SK-N-SH (cell line): ENCODE data around the gene MYLK4. TPM values are rescaled to one million over a fixed set of nuclear protein-coding genes. Genes with fewer than 3 reads are reported as not detected.

Experiments
- CTCF ChIA-PET: fragments of 300-600, 350-600 bp; formaldehyde crosslinking; extraction: SDS; loops from one replicate; lab custom pipeline; 2021; lab: Yijun Ruan, JAX
- POLR2A ChIA-PET: fragments of 350-600 bp; sonication (Branson Sonifier 250); formaldehyde crosslinking; extraction: SDS; loops from one replicate; lab custom pipeline; 2020; ENCODE audit warnings: antibody characterized with exemption, inconsistent platforms; lab: Yijun Ruan, JAX
- DNase-seq: peaks from one replicate; pipeline ENCODE4 v3.0.0; 2012
- H2AFZ ChIP-seq: fragments of 200-600 bp; sonication (generic); 2 replicates; pipeline ENCODE4 v1.8.1; 2016; ENCODE audit warnings: antibody characterized with exemption, mild to moderate bottlenecking, low read depth
- H3F3A ChIP-seq: fragments of 200-600 bp; sonication (generic); replicated peaks from 2 replicates; pipeline ENCODE3; 2016; ENCODE audit warnings: antibody characterized with exemption, mild to moderate bottlenecking; ENCODE audit not compliant: insufficient read depth
- H3K27ac ChIP-seq, 2 experiments: fragments of 200-500 bp in 1 of 2; fragments of 200-600 bp in 1 of 2; sonication (Bioruptor generic) in 1 of 2; sonication (generic), shearing (Covaris generic) in 1 of 2; 2 replicates each; pipeline versions ENCODE4 v1.5.1 to v1.6.1; 2014 to 2016; ENCODE audit warnings: low read depth in 2 of 2, inconsistent platforms in 1 of 2, low read length in 1 of 2, mild to moderate bottlenecking in 1 of 2, mixed read lengths in 1 of 2
- H3K27me3 ChIP-seq: fragments of 200-600 bp; sonication (generic), shearing (Covaris generic); 2 replicates; pipeline ENCODE4 v1.6.1; 2016; ENCODE audit warnings: mixed run types; ENCODE audit not compliant: insufficient read depth
- H3K36me3 ChIP-seq, 2 experiments: fragments of 200-500 bp in 1 of 2; fragments of 200-600 bp in 1 of 2; sonication (Bioruptor generic) in 1 of 2; sonication (generic) in 1 of 2; replicated peaks in 1 of 2; 2 replicates each; pipeline versions ENCODE3 to v1.5.1; 2014 to 2016; ENCODE audit warnings: low read length in 1 of 2, mild to moderate bottlenecking in 1 of 2; ENCODE audit not compliant: insufficient read depth in 2 of 2, control insufficient read depth in 1 of 2
- H3K4me1 ChIP-seq, 2 experiments: fragments of 200-500 bp in 1 of 2; fragments of 200-600 bp in 1 of 2; sonication (Bioruptor generic) in 1 of 2; sonication (generic), shearing (Covaris generic) in 1 of 2; 2 replicates each; pipeline versions ENCODE4 v1.5.1 to v1.6.1; 2014 to 2016; ENCODE audit warnings: low read depth in 1 of 2, low read length in 1 of 2, mixed run types in 1 of 2; ENCODE audit not compliant: insufficient read depth in 2 of 2, control insufficient read depth in 1 of 2
- H3K4me2 ChIP-seq: fragments of 200-600 bp; sonication (generic), shearing (Covaris generic); 2 replicates; pipeline ENCODE4 v1.6.1; 2017; ENCODE audit warnings: mixed run types
- H3K4me3 ChIP-seq, 2 experiments: fragments of 200-500 bp in 1 of 2; fragments of 200-600 bp in 1 of 2; sonication (Bioruptor generic) in 1 of 2; sonication (generic), shearing (Covaris generic) in 1 of 2; 2 replicates each; pipeline versions ENCODE4 v1.5.1 to v1.8.1; 2014 to 2016; ENCODE audit warnings: low read depth in 2 of 2, inconsistent platforms in 1 of 2, low read length in 1 of 2, mild to moderate bottlenecking in 1 of 2, mixed read lengths in 1 of 2, moderate library complexity in 1 of 2
- H3K79me2 ChIP-seq: fragments of 200-600 bp; sonication (generic); 2 replicates; pipeline ENCODE4 v1.8.1; 2017; ENCODE audit warnings: mild to moderate bottlenecking; ENCODE audit not compliant: insufficient read depth
- H3K9ac ChIP-seq: fragments of 200-600 bp; sonication (generic); 2 replicates; pipeline ENCODE4 v1.6.1; 2017; ENCODE audit warnings: mixed run types
- H3K9me2 ChIP-seq: fragments of 200-600 bp; sonication (generic); 2 replicates; pipeline ENCODE4 v1.6.1; 2017; ENCODE audit warnings: mixed run types
- H3K9me3 ChIP-seq: fragments of 200-600 bp; sonication (generic); 2 replicates; pipeline ENCODE4 v1.6.1; 2017; ENCODE audit warnings: mixed run types, mild to moderate bottlenecking, moderate library complexity
- H4K20me1 ChIP-seq: fragments of 200-600 bp; sonication (generic); 2 replicates; pipeline ENCODE4 v1.6.1; 2017; ENCODE audit warnings: mild to moderate bottlenecking, mixed run types; ENCODE audit not compliant: insufficient read depth
- CHD2 ChIP-seq: fragments of 150-350 bp; IDR thresholded peaks from 2 replicates; pipeline ENCODE4 v1.6.1; 2018; ENCODE audit warnings: low read length; ENCODE audit not compliant: partially characterized antibody
- EZH2phosphoT487 ChIP-seq: fragments of 200-600 bp; sonication (generic); IDR thresholded peaks from 2 replicates; pipeline ENCODE4 v1.6.1; 2017; ENCODE audit warnings: low read depth, mixed run types, mild to moderate bottlenecking, antibody characterized with exemption, moderate library complexity, borderline replicate concordance
- FOSL2 ChIP-seq: IDR thresholded peaks from 2 replicates; pipeline ENCODE4 v1.4.0; 2012; ENCODE audit warnings: low read depth, mild to moderate bottlenecking, moderate library complexity, borderline replicate concordance
- GATA2 ChIP-seq: sonication (generic); formaldehyde crosslinking; IDR thresholded peaks from 2 replicates; pipeline ENCODE4 v1.5.0; 2020; ENCODE audit warnings: mild to moderate bottlenecking, missing genetic modification reagents
- JUND ChIP-seq: IDR thresholded peaks from 2 replicates; pipeline ENCODE4 v1.4.0; 2012
- MEF2A ChIP-seq: IDR thresholded peaks from 2 replicates; pipeline ENCODE4 v1.4.0; 2012; ENCODE audit warnings: low read depth, borderline replicate concordance
- MXI1 ChIP-seq: IDR thresholded peaks from 2 replicates; pipeline ENCODE4 v1.6.1; 2012; ENCODE audit warnings: mild to moderate bottlenecking, low read depth, low read length, improper control_type of control experiment
- POLR2AphosphoS5 ChIP-seq: IDR thresholded peaks from 2 replicates; pipeline ENCODE4 v1.6.1; 2012; ENCODE audit warnings: low read depth, low read length
- RCOR1 ChIP-seq: fragments of 150-350 bp; IDR thresholded peaks from 2 replicates; pipeline ENCODE4 v1.6.1; 2017; ENCODE audit warnings: antibody characterized with exemption, low read length
- SIN3A ChIP-seq: IDR thresholded peaks from 2 replicates; pipeline ENCODE4 v1.6.1; 2012; ENCODE audit warnings: low read depth, mild to moderate bottlenecking, low read length, moderate library complexity, borderline replicate concordance
- SMC3 ChIP-seq: IDR thresholded peaks from 2 replicates; pipeline ENCODE4 v1.6.1; 2012; ENCODE audit warnings: low read depth, low read length, improper control_type of control experiment
- TAF1 ChIP-seq: IDR thresholded peaks from 2 replicates; pipeline ENCODE4 v1.6.1; 2012; ENCODE audit warnings: low read depth, mild to moderate bottlenecking, low read length, moderate library complexity, borderline replicate concordance
- WGBS: methylation state at CpG from one replicate; pipeline ENCODE4 v1.1.6; 2017; ENCODE audit warnings: low lambda C conversion rate; 5-methylcytosine and 5-hydroxymethylcytosine counted together
- polyA plus RNA-seq, 3 experiments: library from polyadenylated mRNA; depleted of rRNA; stranded (reverse); fragments of >200 nt; gene quantifications; 2 replicates each; pipeline ENCODE4 v1.2.3, GENCODE V29; 2012
- TF ChIP-seq, protein P1 (sequence below): IDR thresholded peaks from 2 replicates; pipeline ENCODE4 v1.6.1; 2012; ENCODE audit warnings: mild to moderate bottlenecking, low read depth, low read length, moderate library complexity
- TF ChIP-seq, protein P2 (sequence below): IDR thresholded peaks from 2 replicates; pipeline ENCODE4; 2012

MYLK4 gene
- polyA plus RNA-seq, 1 of the 3 experiments (the other 2 are of a cell fraction), result 0.16 TPM

DNA sequence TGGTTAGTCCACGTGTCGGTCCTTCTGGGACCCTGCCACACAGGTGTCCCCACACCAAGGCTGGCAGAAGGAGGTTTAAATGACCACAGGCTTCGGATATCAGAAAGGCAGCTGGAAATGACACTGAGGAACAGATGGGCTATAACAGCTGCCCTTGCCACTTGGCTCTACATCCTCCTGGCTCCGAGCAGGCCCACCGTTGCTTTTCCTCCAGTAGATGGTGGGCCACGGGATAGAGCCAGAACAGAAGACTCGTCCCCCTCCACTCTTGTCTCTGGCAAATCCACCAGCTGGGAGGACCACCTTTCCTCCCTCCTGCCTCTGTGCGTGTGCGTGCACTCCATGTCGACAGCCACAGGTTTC is 32.1 kb upstream of the MYLK4 start:
- no peak overlapping the region for H3K4me3 ChIP-seq
- H3F3A ChIP-seq, result no peaks in the 10 kb centered on the region
- WGBS, result 88% methylated on average over 10 of the region's 10 CpGs
- peaks cover 27 to 78% of the 10 kb centered on the region in 2 experiments for H3K36me3 ChIP-seq
- no peaks in the 10 kb centered on the region for H3K9me2 ChIP-seq
- ChIA-PET CTCF (interaction anchor here (1.0 to 1.9 kb wide), 3 partner anchors 8 to 64 kb away, joined by 4 to 11 read pairs (median 5); no protein-coding TSS in a partner anchor), POLR2A (no interaction called here)
- H3K9ac ChIP-seq, result no peak overlapping the region
- H3K9me3 ChIP-seq, result no peaks in the 10 kb centered on the region
- no peak overlapping the region for H3K27ac ChIP-seq
- DNase-seq, result no peak
- H3K79me2 ChIP-seq, result peaks cover 70% of the 10 kb centered on the region
- H3K4me2 ChIP-seq, result no peak overlapping the region
- H4K20me1 ChIP-seq, result peaks cover 12% of the 10 kb centered on the region; the same call in 1 of the 2 replicates
- TF ChIP-seq, protein P1, sequence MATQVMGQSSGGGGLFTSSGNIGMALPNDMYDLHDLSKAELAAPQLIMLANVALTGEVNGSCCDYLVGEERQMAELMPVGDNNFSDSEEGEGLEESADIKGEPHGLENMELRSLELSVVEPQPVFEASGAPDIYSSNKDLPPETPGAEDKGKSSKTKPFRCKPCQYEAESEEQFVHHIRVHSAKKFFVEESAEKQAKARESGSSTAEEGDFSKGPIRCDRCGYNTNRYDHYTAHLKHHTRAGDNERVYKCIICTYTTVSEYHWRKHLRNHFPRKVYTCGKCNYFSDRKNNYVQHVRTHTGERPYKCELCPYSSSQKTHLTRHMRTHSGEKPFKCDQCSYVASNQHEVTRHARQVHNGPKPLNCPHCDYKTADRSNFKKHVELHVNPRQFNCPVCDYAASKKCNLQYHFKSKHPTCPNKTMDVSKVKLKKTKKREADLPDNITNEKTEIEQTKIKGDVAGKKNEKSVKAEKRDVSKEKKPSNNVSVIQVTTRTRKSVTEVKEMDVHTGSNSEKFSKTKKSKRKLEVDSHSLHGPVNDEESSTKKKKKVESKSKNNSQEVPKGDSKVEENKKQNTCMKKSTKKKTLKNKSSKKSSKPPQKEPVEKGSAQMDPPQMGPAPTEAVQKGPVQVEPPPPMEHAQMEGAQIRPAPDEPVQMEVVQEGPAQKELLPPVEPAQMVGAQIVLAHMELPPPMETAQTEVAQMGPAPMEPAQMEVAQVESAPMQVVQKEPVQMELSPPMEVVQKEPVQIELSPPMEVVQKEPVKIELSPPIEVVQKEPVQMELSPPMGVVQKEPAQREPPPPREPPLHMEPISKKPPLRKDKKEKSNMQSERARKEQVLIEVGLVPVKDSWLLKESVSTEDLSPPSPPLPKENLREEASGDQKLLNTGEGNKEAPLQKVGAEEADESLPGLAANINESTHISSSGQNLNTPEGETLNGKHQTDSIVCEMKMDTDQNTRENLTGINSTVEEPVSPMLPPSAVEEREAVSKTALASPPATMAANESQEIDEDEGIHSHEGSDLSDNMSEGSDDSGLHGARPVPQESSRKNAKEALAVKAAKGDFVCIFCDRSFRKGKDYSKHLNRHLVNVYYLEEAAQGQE, result no peak
- no peak for TF ChIP-seq JUND
- TF ChIP-seq, protein P2, sequence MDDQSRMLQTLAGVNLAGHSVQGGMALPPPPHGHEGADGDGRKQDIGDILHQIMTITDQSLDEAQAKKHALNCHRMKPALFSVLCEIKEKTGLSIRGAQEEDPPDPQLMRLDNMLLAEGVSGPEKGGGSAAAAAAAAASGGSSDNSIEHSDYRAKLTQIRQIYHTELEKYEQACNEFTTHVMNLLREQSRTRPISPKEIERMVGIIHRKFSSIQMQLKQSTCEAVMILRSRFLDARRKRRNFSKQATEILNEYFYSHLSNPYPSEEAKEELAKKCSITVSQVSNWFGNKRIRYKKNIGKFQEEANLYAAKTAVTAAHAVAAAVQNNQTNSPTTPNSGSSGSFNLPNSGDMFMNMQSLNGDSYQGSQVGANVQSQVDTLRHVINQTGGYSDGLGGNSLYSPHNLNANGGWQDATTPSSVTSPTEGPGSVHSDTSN, result no peak
- TF ChIP-seq SIN3A, result no peak
- no peak for TF ChIP-seq POLR2AphosphoS5
- no peak for TF ChIP-seq EZH2phosphoT487
- TF ChIP-seq GATA2, result no peak
- TF ChIP-seq TAF1, result no peak
- no peaks in the 10 kb centered on the region; a peak in 1 of 4 replicates for H3K4me1 ChIP-seq
- no peak overlapping the region for H2AFZ ChIP-seq
- no peaks in the 10 kb centered on the region for H3K27me3 ChIP-seq

DNA sequence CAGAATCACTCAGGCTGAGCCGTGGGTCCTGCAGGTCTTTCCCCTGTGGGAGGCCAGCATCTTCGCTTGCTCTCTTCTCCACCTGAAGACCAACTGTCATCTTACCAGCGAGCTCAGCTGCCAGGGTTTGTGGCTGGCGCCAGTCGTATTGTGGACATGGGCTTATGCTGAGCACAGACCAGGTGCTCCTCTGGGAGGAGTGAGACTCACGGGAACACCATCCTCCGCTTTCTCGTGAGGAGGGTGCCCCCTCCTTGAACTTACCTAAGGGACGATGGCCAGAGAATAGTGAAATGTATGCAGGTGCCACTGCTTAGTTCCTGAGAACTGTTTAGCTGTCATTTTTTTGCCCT is 31.6 kb upstream of the MYLK4 start:
- H3K79me2 ChIP-seq, result peaks cover 70% of the 10 kb centered on the region

More for the DNA sequence above, 31.6 kb upstream of the MYLK4 start:
- Histone ChIP-seq H4K20me1 (peaks cover 14% of the 10 kb centered on the region; the same call in 1 of the 2 replicates), H3K4me3 (no peak overlapping the region), H3F3A (no peaks in the 10 kb centered on the region), H3K36me3 (peaks cover 27 to 78% of the 10 kb centered on the region in 2 experiments), H3K27me3 (no peaks in the 10 kb centered on the region), H3K4me2 (no peak overlapping the region), H3K9me3 (no peaks in the 10 kb centered on the region), H2AFZ (no peak overlapping the region), H3K4me1 (no peaks in the 10 kb centered on the region; a peak in 1 of 4 replicates), H3K27ac (no peak overlapping the region), H3K9me2 (no peaks in the 10 kb centered on the region), H3K9ac (no peak overlapping the region)
- POLR2A ChIA-PET, result no interaction called here
- TF ChIP-seq SMC3 (no peak), CHD2 (no peak), RCOR1 (no peak), SIN3A (no peak), TAF1 (no peak), MXI1 (no peak), FOSL2 (no peak), GATA2 (no peak), MEF2A (no peak)
- no peak for DNase-seq
- CTCF ChIA-PET, result interaction anchor here (1.9 to 3.9 kb wide), 3 partner anchors 9 to 64 kb away, joined by 5 to 24 read pairs (median 11); no protein-coding TSS in a partner anchor
- WGBS, result 100% methylated on average over 9 of the region's 9 CpGs
